C4-2B (cell line): Measurements from ENCODE around the gene CYP2A6.

Experiments
- ZFX ChIP-seq: fragments of 450-650 bp; IDR thresholded peaks from 2 replicates; pipeline ENCODE4 v1.6.1; 2017
- TF ChIP-seq, protein P1 (sequence below): fragments of 450-650 bp; conservative IDR thresholded peaks from 2 replicates; pipeline ENCODE4 v1.5.1; 2017; ENCODE audit warnings: mild to moderate bottlenecking

DNA sequence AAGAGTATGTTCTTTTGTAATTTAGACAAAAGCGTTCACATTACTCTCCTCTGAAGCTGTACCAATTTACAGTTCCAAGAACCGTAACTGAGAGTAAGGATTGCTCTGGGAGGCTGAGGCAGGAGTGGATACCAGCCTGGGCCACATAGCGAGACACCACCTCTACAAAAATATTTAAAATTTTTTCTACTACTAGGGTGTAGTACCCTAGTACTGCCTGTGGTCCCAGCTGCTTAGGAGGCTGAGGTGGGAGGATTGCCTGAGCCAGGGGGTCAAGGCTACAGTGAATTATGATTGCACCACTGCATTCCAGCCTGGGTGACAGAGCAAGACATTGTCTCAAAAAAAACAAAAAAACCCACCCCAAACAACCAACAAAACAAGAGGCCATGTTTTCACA is 12.1 kb upstream of the CYP2A6 start:
- TF ChIP-seq, protein P1, sequence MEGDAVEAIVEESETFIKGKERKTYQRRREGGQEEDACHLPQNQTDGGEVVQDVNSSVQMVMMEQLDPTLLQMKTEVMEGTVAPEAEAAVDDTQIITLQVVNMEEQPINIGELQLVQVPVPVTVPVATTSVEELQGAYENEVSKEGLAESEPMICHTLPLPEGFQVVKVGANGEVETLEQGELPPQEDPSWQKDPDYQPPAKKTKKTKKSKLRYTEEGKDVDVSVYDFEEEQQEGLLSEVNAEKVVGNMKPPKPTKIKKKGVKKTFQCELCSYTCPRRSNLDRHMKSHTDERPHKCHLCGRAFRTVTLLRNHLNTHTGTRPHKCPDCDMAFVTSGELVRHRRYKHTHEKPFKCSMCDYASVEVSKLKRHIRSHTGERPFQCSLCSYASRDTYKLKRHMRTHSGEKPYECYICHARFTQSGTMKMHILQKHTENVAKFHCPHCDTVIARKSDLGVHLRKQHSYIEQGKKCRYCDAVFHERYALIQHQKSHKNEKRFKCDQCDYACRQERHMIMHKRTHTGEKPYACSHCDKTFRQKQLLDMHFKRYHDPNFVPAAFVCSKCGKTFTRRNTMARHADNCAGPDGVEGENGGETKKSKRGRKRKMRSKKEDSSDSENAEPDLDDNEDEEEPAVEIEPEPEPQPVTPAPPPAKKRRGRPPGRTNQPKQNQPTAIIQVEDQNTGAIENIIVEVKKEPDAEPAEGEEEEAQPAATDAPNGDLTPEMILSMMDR = no peak
- no peak for TF ChIP-seq ZFX
